Measurements from ENCODE around the gene MUC4.
"Not testable (repeated sequence)": the region's sequence is repeated elsewhere in the genome, so short reads cannot be mapped to it uniquely, and the experiment has no call there.

The MUC4 gene

GRCh38 chr3:195817578-195818135 lies 5.9 kb upstream of the MUC4 start:
- Histone ChIP-seq H3K36me3 (no peaks in the 10 kb centered on the region), H3K27ac (no peak overlapping the region), H3K9me3 (no peaks in the 10 kb centered on the region), H3K27me3 (no peaks in the 10 kb centered on the region), H3K4me1 (ENCODE audit: control insufficient read depth in 1 of 2, insufficient read depth in 1 of 2, low read depth in 1 of 2, low read length in 1 of 2) (no peaks in the 10 kb centered on the region), H3K4me3 (ENCODE audit: low read depth in 1 of 2, low read length in 1 of 2) (no peak overlapping the region)
- no peak for TF ChIP-seq CTCF (IDR thresholded peaks at IDR 0.05)

GRCh38 chr3:195816276-195816913 lies 4.7 kb upstream of the MUC4 start:
- H3K9me3 ChIP-seq; H3K36me3 ChIP-seq; H3K4me3 ChIP-seq (ENCODE audit: low read depth in 1 of 2, low read length in 1 of 2); H3K27me3 ChIP-seq; H3K27ac ChIP-seq; H3K4me1 ChIP-seq (ENCODE audit: control insufficient read depth in 1 of 2, insufficient read depth in 1 of 2, low read depth in 1 of 2, low read length in 1 of 2): not testable (repeated sequence)

GRCh38 chr3:195815169-195815771 lies 3.5 kb upstream of the MUC4 start:
- H3K4me3 ChIP-seq (ENCODE audit: low read depth in 1 of 2, low read length in 1 of 2), result no peak overlapping the region
- H3K36me3 ChIP-seq, result no peaks in the 10 kb centered on the region
- H3K9me3 ChIP-seq, result no peaks in the 10 kb centered on the region
- H3K27ac ChIP-seq, result no peak overlapping the region
- no peak for TF ChIP-seq CTCF (IDR thresholded peaks at IDR 0.05)
- H3K27me3 ChIP-seq, result no peaks in the 10 kb centered on the region
- no peaks in the 10 kb centered on the region for H3K4me1 ChIP-seq (ENCODE audit: control insufficient read depth in 1 of 2, insufficient read depth in 1 of 2, low read depth in 1 of 2, low read length in 1 of 2)

GRCh38 chr3:195813916-195814640 lies 2.3 kb upstream of the MUC4 start:
- no peak overlapping the region for H3K27ac ChIP-seq
- no peak overlapping the region for H3K4me3 ChIP-seq (ENCODE audit: low read depth in 1 of 2, low read length in 1 of 2)
- H3K27me3 ChIP-seq, result no peaks in the 10 kb centered on the region
- no peaks in the 10 kb centered on the region for H3K9me3 ChIP-seq
- no peaks in the 10 kb centered on the region for H3K4me1 ChIP-seq (ENCODE audit: control insufficient read depth in 1 of 2, insufficient read depth in 1 of 2, low read depth in 1 of 2, low read length in 1 of 2)
- H3K36me3 ChIP-seq, result no peaks in the 10 kb centered on the region
- TF ChIP-seq CTCF (IDR thresholded peaks at IDR 0.05), result no peak

GRCh38 chr3:195812366-195812765 lies 637 bp upstream of the MUC4 start:
- Histone ChIP-seq H3K4me1 (ENCODE audit: control insufficient read depth in 1 of 2, insufficient read depth in 1 of 2, low read depth in 1 of 2, low read length in 1 of 2) (no peaks in the 10 kb centered on the region), H3K27ac (no peak overlapping the region), H3K4me3 (ENCODE audit: low read depth in 1 of 2, low read length in 1 of 2) (no peak overlapping the region), H3K9me3 (no peaks in the 10 kb centered on the region), H3K36me3 (no peaks in the 10 kb centered on the region), H3K27me3 (no peaks in the 10 kb centered on the region)
- no peak for TF ChIP-seq CTCF (IDR thresholded peaks at IDR 0.05)

- Histone ChIP-seq H3K4me1 (ENCODE audit: control insufficient read depth in 1 of 2, insufficient read depth in 1 of 2, low read depth in 1 of 2, low read length in 1 of 2) (no peaks in the 10 kb centered on the region), H3K4me3 (ENCODE audit: low read depth in 1 of 2, low read length in 1 of 2) (no peak overlapping the region), H3K27ac (no peak overlapping the region), H3K36me3 (no peaks in the 10 kb centered on the region), H3K9me3 (no peaks in the 10 kb centered on the region), H3K27me3 (peaks cover 9% of the 10 kb centered on the region)
- no peak for TF ChIP-seq CTCF (IDR thresholded peaks at IDR 0.05)
These were observed 1.3 kb downstream of the MUC4 start for GRCh38 chr3:195810455-195810845.
